IPS-20b (cell line): Measurements from ENCODE around the gene SGCE.

ENCODE experiments used
- H3K27ac ChIP-seq: one replicate; pipeline ENCODE4 v1.5.1; 2013; ENCODE audit warnings: low read length
- H3K27me3 ChIP-seq: 2 replicates; pipeline ENCODE4 v1.6.1; 2013; ENCODE audit warnings: mild to moderate bottlenecking, low read length, inconsistent platforms; ENCODE audit not compliant: insufficient read depth
- H3K36me3 ChIP-seq: 2 replicates; pipeline ENCODE4 v1.6.1; 2013; ENCODE audit warnings: low read depth, mild to moderate bottlenecking, inconsistent platforms, low read length, moderate library complexity; ENCODE audit not compliant: insufficient read depth
- H3K4me1 ChIP-seq: 2 replicates; pipeline ENCODE4 v1.6.1; 2013; ENCODE audit warnings: mild to moderate bottlenecking, control low read depth, inconsistent platforms, low read length, moderate library complexity; ENCODE audit not compliant: insufficient read depth
- H3K4me3 ChIP-seq: 2 replicates; pipeline ENCODE4 v1.5.1; 2013; ENCODE audit warnings: mild to moderate bottlenecking, low read length, inconsistent platforms
- H3K9ac ChIP-seq: 2 replicates; pipeline ENCODE4 v1.6.1; 2013; ENCODE audit warnings: low read depth, mild to moderate bottlenecking, inconsistent platforms, low read length, moderate library complexity
- H3K9me3 ChIP-seq: 2 replicates; pipeline ENCODE4 v1.6.1; 2013; ENCODE audit warnings: mild to moderate bottlenecking, low read depth, low read length, inconsistent platforms; ENCODE audit not compliant: insufficient read depth

SGCE gene

GRCh38 chr7:94588075-94588474, 67.9 kb downstream of the SGCE start:
- Histone ChIP-seq H3K4me3 (no peak overlapping the region), H3K27ac (no peak overlapping the region), H3K4me1 (no peaks in the 10 kb centered on the region), H3K9ac (no peak overlapping the region), H3K27me3 (no peaks in the 10 kb centered on the region), H3K9me3 (peaks cover 4% of the 10 kb centered on the region; the same call in 1 of the 2 replicates), H3K36me3 (no peaks in the 10 kb centered on the region; the same call in 1 of the 2 replicates)

DNA sequence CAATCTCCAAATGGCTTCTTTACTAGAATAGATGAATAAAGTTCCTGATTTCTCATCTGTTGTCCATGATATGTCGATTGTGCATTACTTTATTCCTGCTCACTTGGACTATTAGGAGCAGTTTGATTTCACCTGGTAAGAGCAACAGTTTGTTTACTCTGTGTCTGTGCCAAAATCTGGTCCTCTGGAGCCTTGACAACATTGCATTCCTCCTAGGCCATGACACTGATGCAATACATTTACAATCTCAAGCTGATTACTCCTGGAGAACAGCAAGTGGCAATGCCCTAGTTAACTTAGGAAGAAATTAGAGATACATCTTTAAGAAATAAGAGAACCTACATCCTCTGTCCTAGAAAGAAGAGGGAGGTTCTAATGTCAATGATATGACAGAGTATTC, 71.8 kb downstream of the SGCE start:
- Histone ChIP-seq H3K9me3 (0 out of 2 replicates have a peak, but pooled peaks cover 1% of the 10 kb centered on the region), H3K27me3 (no peaks in the 10 kb centered on the region), H3K9ac (no peak overlapping the region), H3K4me3 (no peak overlapping the region), H3K27ac (no peak overlapping the region), H3K36me3 (no peaks in the 10 kb centered on the region; the same call in 1 of the 2 replicates), H3K4me1 (no peaks in the 10 kb centered on the region)

DNA sequence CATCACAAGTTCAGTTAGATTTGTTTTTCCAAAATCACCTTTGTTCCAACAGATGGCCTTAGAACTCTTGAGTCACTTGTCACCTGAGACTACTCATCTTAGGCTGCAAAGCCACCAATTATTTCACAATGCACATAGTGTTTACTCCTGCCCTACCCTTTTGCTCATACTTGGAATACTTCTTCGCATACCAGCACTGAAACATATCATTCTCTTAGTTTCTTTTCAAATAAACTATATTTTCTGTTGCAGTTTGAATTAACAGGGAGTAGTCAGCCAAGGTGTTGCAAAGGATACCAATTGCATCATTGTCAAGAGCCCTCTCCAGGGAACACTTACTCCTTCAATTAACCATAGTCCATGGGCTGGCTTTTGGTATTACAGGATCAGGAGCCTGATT, 75.3 kb downstream of the SGCE start:
- Histone ChIP-seq H3K9ac (no peak overlapping the region), H3K4me1 (peaks cover 7% of the 10 kb centered on the region; the same call in 1 of the 2 replicates), H3K36me3 (no peaks in the 10 kb centered on the region; the same call in 1 of the 2 replicates), H3K9me3 (peaks cover 8% of the 10 kb centered on the region), H3K27ac (no peak overlapping the region), H3K27me3 (no peaks in the 10 kb centered on the region), H3K4me3 (no peak overlapping the region)

DNA sequence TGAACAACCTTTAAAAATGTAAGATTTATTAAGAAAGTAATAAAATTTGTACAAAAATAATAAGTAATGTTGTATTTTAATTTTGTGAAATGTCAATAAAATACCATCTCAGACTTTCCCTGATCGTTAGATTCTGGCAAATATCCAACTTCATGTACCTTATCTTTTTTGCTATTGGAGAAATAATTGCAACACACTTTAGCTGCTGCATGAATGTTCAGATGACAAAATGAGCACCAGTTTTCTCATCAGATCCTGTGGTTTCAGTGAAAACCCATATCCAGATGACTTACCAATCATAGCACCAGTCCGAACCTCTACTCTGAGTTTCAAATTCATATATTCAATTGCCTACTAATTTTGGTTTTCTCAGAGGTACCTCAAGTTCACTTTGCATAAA, 76.5 kb downstream of the SGCE start:
- Histone ChIP-seq H3K36me3 (no peaks in the 10 kb centered on the region; the same call in 1 of the 2 replicates), H3K27ac (no peak overlapping the region), H3K4me1 (peaks cover 7% of the 10 kb centered on the region; the same call in 1 of the 2 replicates), H3K9me3 (peaks cover 16% of the 10 kb centered on the region), H3K4me3 (no peak overlapping the region), H3K9ac (no peak overlapping the region), H3K27me3 (no peaks in the 10 kb centered on the region)

- H3K9ac ChIP-seq = no peak overlapping the region
Observed at GRCh38 chr7:94578614-94579013, 77.3 kb downstream of the SGCE start.

GRCh38 chr7:94577357-94577756, 78.6 kb downstream of the SGCE start:
- H3K36me3 ChIP-seq = no peaks in the 10 kb centered on the region; the same call in 1 of the 2 replicates
- no peak overlapping the region for H3K4me3 ChIP-seq
- peaks cover 7% of the 10 kb centered on the region; the same call in 1 of the 2 replicates for H3K4me1 ChIP-seq
- no peaks in the 10 kb centered on the region for H3K27me3 ChIP-seq
- no peak overlapping the region for H3K9ac ChIP-seq
- H3K27ac ChIP-seq = no peak overlapping the region
- H3K9me3 ChIP-seq = peaks cover 16% of the 10 kb centered on the region

More at GRCh38 chr7:94578614-94579013, 77.3 kb downstream of the SGCE start:
- Histone ChIP-seq H3K4me1 (peaks cover 7% of the 10 kb centered on the region; the same call in 1 of the 2 replicates), H3K4me3 (no peak overlapping the region), H3K9me3 (peaks cover 16% of the 10 kb centered on the region), H3K27me3 (no peaks in the 10 kb centered on the region), H3K36me3 (no peaks in the 10 kb centered on the region; the same call in 1 of the 2 replicates), H3K27ac (no peak overlapping the region)

GRCh38 chr7:94576316-94576715, 79.6 kb downstream of the SGCE start:
- Histone ChIP-seq H3K27ac (no peak overlapping the region), H3K9ac (no peak overlapping the region), H3K4me1 (peaks cover 7% of the 10 kb centered on the region; the same call in 1 of the 2 replicates), H3K27me3 (no peaks in the 10 kb centered on the region), H3K4me3 (no peak overlapping the region), H3K9me3 (peaks cover 20% of the 10 kb centered on the region), H3K36me3 (no peaks in the 10 kb centered on the region; the same call in 1 of the 2 replicates)

GRCh38 chr7:94575646-94576045, 80.3 kb downstream of the SGCE start:
- H3K27me3 ChIP-seq = no peaks in the 10 kb centered on the region
- peaks cover 7% of the 10 kb centered on the region; the same call in 1 of the 2 replicates for H3K4me1 ChIP-seq
- H3K9me3 ChIP-seq = peaks cover 20% of the 10 kb centered on the region
- H3K4me3 ChIP-seq = no peak overlapping the region
- no peak overlapping the region for H3K9ac ChIP-seq
- no peaks in the 10 kb centered on the region; the same call in 1 of the 2 replicates for H3K36me3 ChIP-seq
- no peak overlapping the region for H3K27ac ChIP-seq

DNA sequence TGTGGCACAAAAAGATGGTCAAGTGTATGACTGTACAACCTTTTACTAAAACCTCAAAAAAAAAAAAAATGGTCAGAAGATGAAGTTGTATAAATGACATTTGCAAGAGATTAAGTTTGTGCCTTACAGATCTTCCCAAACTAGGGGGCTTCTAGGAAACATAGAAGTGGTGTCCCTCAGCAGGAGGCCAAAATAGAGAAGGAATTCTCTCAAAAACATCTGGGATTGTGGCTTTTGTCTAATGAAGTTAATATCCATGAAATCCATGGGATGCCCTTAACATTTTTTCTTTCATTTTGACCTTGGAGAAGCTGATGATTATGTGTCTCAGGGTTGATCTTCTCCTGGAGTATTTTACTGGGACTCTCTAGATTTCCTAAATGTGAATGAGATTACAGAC, 84.1 kb downstream of the SGCE start:
- Histone ChIP-seq H3K9ac (no peak overlapping the region), H3K4me1 (no peaks in the 10 kb centered on the region), H3K27me3 (no peaks in the 10 kb centered on the region), H3K4me3 (no peak overlapping the region), H3K27ac (no peak overlapping the region), H3K9me3 (peaks cover 20% of the 10 kb centered on the region), H3K36me3 (no peaks in the 10 kb centered on the region; the same call in 1 of the 2 replicates)

DNA sequence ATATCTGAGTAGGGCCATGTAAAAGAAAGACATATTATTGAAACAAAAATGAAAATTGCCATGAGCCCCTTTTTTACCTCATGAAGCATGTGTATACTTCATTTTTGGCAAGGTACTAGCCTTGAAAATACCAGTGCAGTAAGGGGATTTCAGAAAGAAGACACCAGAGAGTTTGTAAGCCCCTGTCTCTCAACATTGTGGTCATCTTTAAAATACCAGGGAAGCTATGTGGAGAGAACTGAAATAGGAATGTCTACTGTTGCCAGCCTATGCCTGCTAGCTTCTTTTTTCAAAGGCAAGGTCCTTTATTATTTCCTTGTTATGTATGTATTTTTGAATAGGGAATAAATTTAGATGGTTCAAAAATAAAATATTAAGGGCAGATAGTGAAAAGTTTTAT, 88.5 kb downstream of the SGCE start:
- Histone ChIP-seq H3K9me3 (peaks cover 4% of the 10 kb centered on the region; the same call in 1 of the 2 replicates), H3K27ac (no peak overlapping the region), H3K9ac (no peak overlapping the region), H3K27me3 (no peaks in the 10 kb centered on the region), H3K4me3 (no peak overlapping the region), H3K4me1 (no peaks in the 10 kb centered on the region), H3K36me3 (no peaks in the 10 kb centered on the region)

GRCh38 chr7:94565247-94565894, 90.6 kb downstream of the SGCE start:
- no peak overlapping the region for H3K27ac ChIP-seq
- H3K9ac ChIP-seq = no peak overlapping the region
- no peaks in the 10 kb centered on the region for H3K4me1 ChIP-seq
- H3K27me3 ChIP-seq = no peaks in the 10 kb centered on the region
- no peaks in the 10 kb centered on the region for H3K9me3 ChIP-seq
- no peaks in the 10 kb centered on the region for H3K36me3 ChIP-seq
- no peak overlapping the region for H3K4me3 ChIP-seq

- Histone ChIP-seq H3K27ac (no peak overlapping the region), H3K4me3 (no peak overlapping the region), H3K27me3 (no peaks in the 10 kb centered on the region), H3K36me3 (0 out of 2 replicates have a peak, but pooled peaks cover 3% of the 10 kb centered on the region), H3K9me3 (no peaks in the 10 kb centered on the region), H3K4me1 (no peaks in the 10 kb centered on the region), H3K9ac (no peak overlapping the region)
Observed at GRCh38 chr7:94562525-94562924, 93.4 kb downstream of the SGCE start.
